Endothelial cell of umbilical vein (primary cell): ENCODE data around the gene ACTG2. TPM values are rescaled to one million over a fixed set of nuclear protein-coding genes. Genes with fewer than 3 reads are reported as not detected.

Experiments
- BruUV-seq: library from RNA; stranded (reverse); fragments of 400-500 nt; replicated peaks from 2 replicates; lab custom pipeline; 2021; lab: Mats Ljungman, UMichigan
- CTCF ChIA-PET: fragments of 300-600, 350-600 bp; sonication (Branson Sonifier 250); formaldehyde crosslinking; loops from one replicate; lab custom pipeline; 2021; ENCODE audit warnings: antibody characterized with exemption, inconsistent platforms; lab: Charles Lee
- POLR2A ChIA-PET: fragments of 300-600, 350-600 bp; sonication (Branson Sonifier 250); formaldehyde crosslinking; loops from one replicate; lab custom pipeline; 2021; ENCODE audit warnings: antibody characterized with exemption, inconsistent platforms; lab: Charles Lee
- DNase-seq: peaks from one replicate; pipeline ENCODE4 v3.0.0-alpha.2; 2011; ENCODE audit warnings: low read depth, low spot score
- FAIRE-seq: peaks from 2 replicates; lab custom pipeline; 2011; peaks lifted over from hg19 to GRCh38; lab: Jason Lieb, UNC
- H2AFZ ChIP-seq: 2 replicates; pipeline ENCODE4 v1.6.0; 2012; ENCODE audit warnings: low read depth, low read length, control low read depth, inconsistent platforms
- H3K27ac ChIP-seq: 2 replicates; pipeline ENCODE4 v1.5.1; 2011; ENCODE audit warnings: low read depth, mild to moderate bottlenecking, control low read depth, low read length, moderate library complexity; ENCODE audit not compliant: insufficient read depth
- H3K27me3 ChIP-seq, 2 experiments: 2 replicates each; pipeline versions ENCODE4 v1.6.0 to v1.6.1; 2011; ENCODE audit warnings: low read length in 2 of 2, mixed read lengths in 1 of 2; ENCODE audit not compliant: control insufficient read depth in 2 of 2, insufficient read depth in 2 of 2
- H3K36me3 ChIP-seq, 2 experiments: 2 replicates in 1 of 2; 3 replicates in 1 of 2; pipeline ENCODE4 v1.5.1; 2011; ENCODE audit warnings: low read length in 2 of 2, mild to moderate bottlenecking in 1 of 2, moderate library complexity in 1 of 2; ENCODE audit not compliant: control insufficient read depth in 2 of 2, insufficient read depth in 2 of 2; ENCODE audit errors: extremely low read depth in 1 of 2
- H3K4me1 ChIP-seq: 3 replicates; pipeline ENCODE4 v1.5.1; 2011; ENCODE audit warnings: mild to moderate bottlenecking, low read length; ENCODE audit not compliant: control insufficient read depth, insufficient read depth; ENCODE audit errors: extremely low read depth
- H3K4me2 ChIP-seq: 2 replicates; pipeline ENCODE4 v1.6.1; 2011; ENCODE audit warnings: low read length, control low read depth, mixed read lengths; ENCODE audit not compliant: insufficient read depth
- H3K4me3 ChIP-seq, 3 experiments: fragments of 200-600 bp in 1 of 3; sonication (generic), shearing (Covaris generic) in 1 of 3; replicated peaks in 1 of 3; 2 replicates each; pipeline ENCODE4 v1.5.1; 2011 to 2016; ENCODE audit warnings: control low read depth in 3 of 3, low read length in 3 of 3, mild to moderate bottlenecking in 2 of 3, inconsistent platforms in 1 of 3, low read depth in 1 of 3, moderate library complexity in 1 of 3; ENCODE audit not compliant: insufficient read depth in 1 of 3
- H3K79me2 ChIP-seq: 2 replicates; pipeline ENCODE4 v1.6.0; 2012; ENCODE audit warnings: low read length, inconsistent platforms; ENCODE audit not compliant: control insufficient read depth, insufficient read depth
- H3K9ac ChIP-seq: replicated peaks from 2 replicates; pipeline ENCODE3; 2011; ENCODE audit warnings: low read length, control low read depth; ENCODE audit not compliant: insufficient read depth; ENCODE audit errors: extremely low read depth
- H3K9me1 ChIP-seq: replicated peaks from 3 replicates; pipeline ENCODE4 v1.6.0; 2011; ENCODE audit warnings: mild to moderate bottlenecking, low read length; ENCODE audit not compliant: control insufficient read depth, insufficient read depth; ENCODE audit errors: extremely low read depth
- H3K9me3 ChIP-seq: replicated peaks from 2 replicates; pipeline ENCODE4 v1.5.1; 2012; ENCODE audit warnings: low read length, inconsistent platforms; ENCODE audit not compliant: control insufficient read depth, insufficient read depth
- H4K20me1 ChIP-seq: replicated peaks from 2 replicates; pipeline ENCODE3; 2011; ENCODE audit warnings: mild to moderate bottlenecking, low read length; ENCODE audit not compliant: control insufficient read depth, insufficient read depth; ENCODE audit errors: extremely low read depth
- CTCF ChIP-seq, 2 donors: IDR thresholded peaks; 1 replicate in 1 of 2; 2 replicates in 1 of 2; pipeline ENCODE4 v1.5.1; 2011; ENCODE audit warnings: low read length in 2 of 2, mild to moderate bottlenecking in 2 of 2, moderate library complexity in 2 of 2, control low read depth in 1 of 2, inconsistent platforms in 1 of 2, low read depth in 1 of 2; ENCODE audit not compliant: insufficient read depth in 1 of 2; ENCODE audit errors: extremely low read depth in 1 of 2
- EZH2 ChIP-seq: IDR thresholded peaks from 2 replicates; pipeline ENCODE4 v1.6.1; 2012; ENCODE audit warnings: borderline replicate concordance, low read depth, mild to moderate bottlenecking, moderate library complexity, low read length, inconsistent platforms; ENCODE audit not compliant: severe bottlenecking
- FOS ChIP-seq: IDR thresholded peaks from 2 replicates; pipeline ENCODE4 v1.6.1; 2011; ENCODE audit warnings: mild to moderate bottlenecking, low read length, moderate library complexity, borderline replicate concordance; ENCODE audit not compliant: insufficient read depth
- GATA2 ChIP-seq: IDR thresholded peaks from 2 replicates; pipeline ENCODE4 v1.7.0; 2011; ENCODE audit warnings: low read depth, mild to moderate bottlenecking, moderate library complexity, mixed read lengths, low read length; ENCODE audit not compliant: insufficient read length, insufficient read depth
- JUN ChIP-seq: IDR thresholded peaks from 2 replicates; pipeline ENCODE4 v1.6.1; 2011; ENCODE audit warnings: borderline replicate concordance, low read depth; ENCODE audit not compliant: insufficient read length, insufficient read depth
- MAX ChIP-seq: IDR thresholded peaks from 2 replicates; pipeline ENCODE4 v1.6.1; 2011; ENCODE audit not compliant: insufficient read depth, insufficient read length
- MYC ChIP-seq: IDR thresholded peaks from one replicate; pipeline ENCODE4 v1.6.1; 2011; ENCODE audit warnings: mild to moderate bottlenecking, low read depth, low read length
- POLR2A ChIP-seq: IDR thresholded peaks from 2 replicates; pipeline ENCODE4 v1.6.1; 2012; ENCODE audit warnings: low read depth, mild to moderate bottlenecking, control low read depth, low read length
- POLR2AphosphoS5 ChIP-seq: IDR thresholded peaks from 2 replicates; pipeline ENCODE4 v1.6.1; 2012; ENCODE audit warnings: low read depth, mild to moderate bottlenecking, control low read depth, low read length, moderate library complexity; ENCODE audit not compliant: insufficient read depth
- dilution Hi-C: fragments of 300-500 bp; cut with MboI; formaldehyde crosslinking; loops from one replicate; pipeline ENCODE4 v1.15.0; 2019; ENCODE audit warnings: low sequenced_read_pairs; ENCODE audit not compliant: extremely low pct_ligation_motif_present
- intact Hi-C: fragments of 100-400 bp; cut with micrococcal nuclease; formaldehyde crosslinking; loops from one replicate; pipeline ENCODE4 v1.10.0; 2022
- polyA plus RNA-seq, 4 experiments: library from polyadenylated mRNA; depleted of rRNA in 3 of 4; stranded (reverse) in 3 of 4; unstranded in 1 of 4; fragments of >200 nt; gene quantifications; 2 replicates each; pipeline versions ENCODE4 v1.2.1 to v1.2.3, GENCODE V29; 2011 to 2012; ENCODE audit warnings: missing spikeins in 1 of 4
- total RNA-seq: library from RNA; stranded (reverse); gene quantifications from 2 replicates; pipeline ENCODE4 v1.2.3, GENCODE V29; 2021

ACTG2 gene
- total and polyA plus RNA-seq, 2 donors (not counting 3 experiments of a cell fraction or from before 2014, with no cell fraction given): not detected

GRCh38 chr2:73868204-73868978 is 24.4 kb upstream of the ACTG2 start:
- TF ChIP-seq MYC (no peak), CTCF (IDR thresholded peaks at IDR 0.05; ENCODE audit: extremely low read depth in 1 of 2, insufficient read depth in 1 of 2, low read depth in 1 of 2, low read length in 2 of 2) (no peak), POLR2AphosphoS5 (no peak), GATA2 (no peak), POLR2A (no peak), JUN (no peak), EZH2 (no peak), MAX (no peak), FOS (no peak)
- no peak overlapping the region for H3K9ac ChIP-seq
- ChIA-PET CTCF (no interaction called here), POLR2A (no interaction called here)
- H2AFZ ChIP-seq: no peak overlapping the region
- H3K4me2 ChIP-seq: no peak overlapping the region
- no peak overlapping the region for H3K4me3 ChIP-seq
- no peaks in the 10 kb centered on the region for H4K20me1 ChIP-seq
- DNase-seq (no peak), FAIRE-seq (no peak)
- dilution Hi-C loops: no loop called here
- no peaks in the 10 kb centered on the region for H3K9me1 ChIP-seq
- no TSS peak for BruUV-seq
- no peaks in the 10 kb centered on the region for H3K4me1 ChIP-seq
- H3K9me3 ChIP-seq: no peaks in the 10 kb centered on the region
- H3K27ac ChIP-seq: no peak overlapping the region
- H3K36me3 ChIP-seq: no peaks in the 10 kb centered on the region
- no peaks in the 10 kb centered on the region for H3K79me2 ChIP-seq
- intact Hi-C loops: no loop called here
- H3K27me3 ChIP-seq: no peaks in the 10 kb centered on the region
